ENCODE results near the gene KCTD6.
A peak's percentile ranks its signal among the peaks of the same experiment; 100 is the strongest.

Gene KCTD6

DNA sequence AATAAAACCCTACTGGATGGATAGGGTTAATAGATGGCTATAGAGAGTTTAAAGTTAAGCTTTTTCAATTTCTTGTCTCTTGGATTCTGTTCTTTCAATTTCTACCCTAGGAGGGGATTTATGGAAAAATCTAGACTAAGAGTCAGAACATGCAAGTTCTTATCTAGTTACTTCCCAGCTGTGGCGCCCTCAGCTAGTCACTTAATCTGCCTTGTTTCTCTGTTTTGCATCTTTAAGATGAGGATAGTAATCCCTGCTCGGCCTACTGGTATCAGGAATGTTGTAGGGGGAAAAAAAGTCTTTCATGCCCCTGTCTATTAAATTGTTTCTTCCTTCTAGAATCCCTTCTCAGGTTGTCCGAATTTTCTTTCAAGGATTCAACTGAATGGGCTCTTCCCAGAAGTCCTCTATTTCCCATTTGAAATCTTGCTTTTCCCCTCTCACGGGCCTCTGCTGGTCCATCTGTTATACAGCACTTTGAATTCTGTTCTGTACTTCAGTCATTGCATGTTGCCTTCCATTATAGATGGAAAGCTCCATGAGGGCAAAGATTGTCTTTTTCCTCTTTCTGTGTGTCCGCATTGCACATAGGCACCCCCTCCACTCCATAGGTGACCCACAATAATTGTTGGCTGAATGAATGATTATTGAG, 4.4 kb downstream of the KCTD6 start:
- Mint-ChIP-seq H3K4me3 (no peak overlapping the region), H3K9me3 (no peaks in the 10 kb centered on the region), H3K27me3 (ENCODE audit: low read depth) (peaks cover 12% of the 10 kb centered on the region), H3K36me3 (ENCODE audit: low read depth) (peaks cover 17% of the 10 kb centered on the region), H3K4me1 (ENCODE audit: low read depth) (peaks cover 27% of the 10 kb centered on the region), H3K27ac (no peak overlapping the region)
- no peak for DNase-seq (ENCODE audit: low spot score)

DNA sequence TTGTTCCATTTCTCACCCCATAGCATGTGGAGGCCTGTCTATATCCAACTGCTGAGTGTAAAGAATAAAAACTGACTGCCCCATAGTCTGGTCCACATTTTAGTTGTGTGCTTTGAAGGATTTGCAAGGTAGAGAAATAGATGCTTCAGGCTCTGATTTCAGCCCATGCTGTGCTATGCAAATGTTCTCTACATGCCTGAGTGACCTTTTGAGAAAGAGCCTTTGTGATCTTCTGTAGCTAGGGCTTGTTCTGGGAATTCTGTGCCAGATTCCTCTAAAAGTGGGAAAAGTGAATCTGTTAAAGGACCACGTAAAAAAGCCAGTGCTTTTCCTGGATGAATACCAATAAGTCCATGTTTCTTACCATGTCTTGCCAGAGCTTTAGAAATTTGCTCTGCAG, 5.2 kb downstream of the KCTD6 start:
- peaks cover 25% of the 10 kb centered on the region for H3K4me1 Mint-ChIP-seq (ENCODE audit: low read depth)
- no peak overlapping the region for H3K27ac Mint-ChIP-seq
- H3K36me3 Mint-ChIP-seq (ENCODE audit: low read depth) = peaks cover 18% of the 10 kb centered on the region
- no peak for DNase-seq (ENCODE audit: low spot score)
- peaks cover 12% of the 10 kb centered on the region for H3K27me3 Mint-ChIP-seq (ENCODE audit: low read depth)
- no peaks in the 10 kb centered on the region for H3K9me3 Mint-ChIP-seq
- H3K4me3 Mint-ChIP-seq = no peak overlapping the region

DNA sequence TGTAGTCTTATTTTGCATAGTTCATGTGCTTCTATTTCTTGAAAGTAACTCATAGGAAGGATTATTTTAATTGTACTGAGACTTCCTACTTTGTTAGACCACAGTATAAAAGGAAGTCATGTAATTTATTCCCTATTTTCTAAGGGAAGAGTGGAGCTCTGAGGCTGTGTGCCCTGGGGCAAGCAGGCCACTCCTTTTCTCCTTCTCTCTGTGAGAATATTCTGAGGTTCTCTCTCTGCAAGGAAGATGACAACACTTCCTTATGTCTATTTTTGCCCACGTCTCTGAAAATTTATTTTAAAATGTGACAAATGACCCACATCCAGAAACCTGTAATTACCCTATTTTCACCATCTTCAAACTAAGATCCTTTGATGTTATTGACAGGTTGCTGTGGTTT, 11.0 kb downstream of the KCTD6 start:
- Mint-ChIP-seq H3K27ac (no peak overlapping the region), H3K36me3 (ENCODE audit: low read depth) (peaks cover 20% of the 10 kb centered on the region), H3K4me3 (no peak overlapping the region), H3K27me3 (ENCODE audit: low read depth) (no peaks in the 10 kb centered on the region), H3K9me3 (no peaks in the 10 kb centered on the region), H3K4me1 (ENCODE audit: low read depth) (no peaks in the 10 kb centered on the region)
- DNase-seq (ENCODE audit: low spot score) = no peak

DNA sequence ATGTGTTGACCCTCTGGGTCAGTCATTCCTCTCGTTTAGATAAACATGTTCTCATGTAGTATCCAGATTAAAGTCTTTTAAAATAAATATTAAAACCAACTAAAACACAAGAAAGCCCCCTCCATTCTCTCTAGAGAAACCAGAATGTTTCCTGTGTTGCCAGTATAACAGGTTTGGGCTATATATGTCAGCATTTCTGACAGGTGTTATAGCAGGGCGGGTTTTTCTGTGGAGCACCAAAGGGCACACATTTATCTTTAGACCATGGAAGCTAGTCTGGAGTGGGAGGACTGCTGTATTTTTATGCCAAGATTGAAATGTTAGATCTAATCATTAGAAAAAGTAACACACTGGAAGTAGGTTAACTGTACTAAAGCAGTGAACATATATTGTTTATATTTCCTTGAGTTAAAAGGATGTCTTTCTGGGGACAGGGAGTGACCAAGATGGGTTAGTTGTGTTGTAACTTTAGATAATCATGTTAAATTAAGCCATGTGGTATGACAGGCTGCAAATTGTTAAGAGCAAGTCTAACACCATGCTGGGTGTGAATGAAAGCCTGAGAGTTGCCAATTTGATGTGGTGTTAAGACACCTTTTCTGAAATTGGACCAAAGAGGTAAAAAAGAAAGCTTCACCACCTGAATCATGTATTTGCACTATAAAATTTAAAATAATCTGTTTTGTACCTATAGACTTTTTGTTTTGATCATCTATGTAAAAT, 15.6 kb downstream of the KCTD6 start:
- Mint-ChIP-seq H3K4me3 (no peak overlapping the region), H3K27me3 (ENCODE audit: low read depth) (no peaks in the 10 kb centered on the region), H3K4me1 (ENCODE audit: low read depth) (no peaks in the 10 kb centered on the region), H3K36me3 (ENCODE audit: low read depth) (peaks cover 3% of the 10 kb centered on the region), H3K27ac (no peak overlapping the region), H3K9me3 (no peaks in the 10 kb centered on the region)
- DNase-seq (ENCODE audit: low spot score) = no peak

DNA sequence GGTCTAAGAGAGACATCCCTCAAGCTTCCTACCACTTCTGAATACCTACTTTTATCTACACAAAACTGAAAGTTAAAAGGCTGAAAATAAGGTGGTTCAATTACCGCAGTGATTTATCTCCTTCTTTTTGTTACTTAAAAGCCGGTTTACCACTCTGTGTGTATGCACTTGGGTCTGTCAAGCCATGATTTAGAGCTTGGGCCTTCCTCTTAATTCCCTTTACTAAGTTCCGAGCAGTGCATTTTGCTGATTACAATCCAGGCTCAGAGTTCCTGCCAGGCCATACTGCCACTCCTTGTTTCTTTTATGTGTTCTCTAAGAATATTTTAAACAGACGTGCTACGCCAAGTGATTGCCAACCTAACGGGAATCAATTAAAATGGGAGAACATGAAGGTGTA, 16.5 kb downstream of the KCTD6 start:
- Mint-ChIP-seq H3K4me1 (ENCODE audit: low read depth) (no peaks in the 10 kb centered on the region), H3K9me3 (no peaks in the 10 kb centered on the region), H3K27ac (no peak overlapping the region), H3K36me3 (ENCODE audit: low read depth) (peaks cover 3% of the 10 kb centered on the region), H3K4me3 (no peak overlapping the region), H3K27me3 (ENCODE audit: low read depth) (no peaks in the 10 kb centered on the region)
- DNase-seq (ENCODE audit: low spot score) = no peak

DNA sequence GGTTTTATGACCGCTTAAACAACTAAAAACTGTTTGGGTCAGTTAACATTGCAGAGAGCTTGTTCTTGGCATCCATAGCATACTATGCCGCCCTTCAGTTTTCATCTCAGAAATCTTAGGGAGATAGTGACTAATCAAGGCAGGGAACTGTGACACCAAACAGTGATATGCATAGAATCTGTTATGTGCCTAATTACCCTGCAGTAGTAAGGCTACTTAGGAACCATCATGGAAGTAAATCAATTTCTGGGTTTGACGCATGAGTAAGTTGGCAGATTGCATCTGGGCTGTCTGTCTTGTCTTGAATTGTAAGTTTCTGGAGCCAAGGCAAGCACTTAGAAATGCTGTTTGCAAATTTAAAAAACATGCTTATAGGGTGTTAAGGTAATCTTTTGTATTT, 22.5 kb downstream of the KCTD6 start:
- no peak for DNase-seq (ENCODE audit: low spot score)
- Mint-ChIP-seq H3K27ac (no peak overlapping the region), H3K36me3 (ENCODE audit: low read depth) (no peaks in the 10 kb centered on the region), H3K9me3 (no peaks in the 10 kb centered on the region), H3K4me1 (ENCODE audit: low read depth) (no peaks in the 10 kb centered on the region), H3K27me3 (ENCODE audit: low read depth) (peaks cover 5% of the 10 kb centered on the region), H3K4me3 (no peak overlapping the region)

DNA sequence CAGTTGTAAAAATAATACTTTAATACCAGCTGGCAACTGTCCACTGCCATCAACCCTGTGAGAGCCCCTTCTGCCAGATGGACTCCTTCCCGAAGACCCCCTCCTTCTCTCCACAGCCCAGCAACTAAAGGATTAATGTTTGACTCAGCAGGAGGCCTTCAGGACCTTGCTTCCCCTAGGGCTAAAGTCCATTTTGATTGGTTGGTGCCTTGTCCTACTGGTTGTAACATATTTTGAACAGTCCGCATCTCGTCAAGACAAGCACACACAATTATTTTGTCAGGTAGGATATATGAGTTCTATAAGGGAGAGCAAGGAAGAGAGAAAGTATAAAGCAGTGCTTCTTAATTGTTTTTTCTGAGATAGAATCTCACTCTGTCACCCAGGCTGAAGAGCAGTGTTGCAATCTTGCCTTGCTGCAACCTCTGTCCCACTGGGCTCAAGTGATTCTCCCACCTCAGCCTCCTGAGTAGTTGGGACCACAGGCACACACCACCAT, 26.4 kb downstream of the KCTD6 start:
- no peak for DNase-seq (ENCODE audit: low spot score)
- Mint-ChIP-seq H3K4me3 (no peak overlapping the region), H3K9me3 (no peaks in the 10 kb centered on the region), H3K27ac (no peak overlapping the region), H3K4me1 (ENCODE audit: low read depth) (no peaks in the 10 kb centered on the region), H3K36me3 (ENCODE audit: low read depth) (no peaks in the 10 kb centered on the region), H3K27me3 (ENCODE audit: low read depth) (peaks cover 7% of the 10 kb centered on the region)

DNA sequence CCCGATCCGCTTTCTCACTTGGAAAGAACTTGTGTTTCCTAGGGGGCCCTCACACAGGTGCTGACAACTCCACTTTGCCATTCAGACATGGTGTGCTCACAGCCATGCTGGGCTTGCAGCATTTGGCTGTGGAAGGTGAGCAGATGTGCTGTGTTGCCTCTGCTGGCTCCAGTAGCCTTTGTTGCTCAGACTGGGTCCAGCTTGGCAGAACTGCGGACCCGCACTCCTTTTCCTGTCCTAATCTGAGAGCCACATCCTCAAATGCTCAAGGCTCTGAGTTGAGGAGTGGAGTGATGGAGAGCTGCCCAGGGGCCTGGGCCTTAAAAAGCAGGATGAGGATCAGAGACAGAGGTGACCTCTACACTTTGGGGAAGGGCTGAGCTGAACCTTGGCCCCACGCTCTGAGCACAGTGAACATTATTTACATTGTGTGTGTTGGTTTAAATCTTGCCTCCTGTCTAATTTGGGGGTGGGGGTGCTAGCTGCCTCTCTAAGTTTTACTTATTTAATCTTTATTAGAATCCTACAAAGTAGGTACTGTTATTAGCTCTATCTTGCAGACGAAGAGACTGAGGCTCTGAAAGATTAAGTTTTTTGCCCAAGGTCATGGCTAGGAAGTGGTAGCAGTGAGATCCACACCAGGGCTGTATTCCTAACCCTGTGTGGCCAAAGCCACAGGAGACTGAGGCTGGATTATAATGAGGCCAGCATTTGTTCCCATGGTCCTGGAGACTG, 27.9 kb downstream of the KCTD6 start:
- no peak overlapping the region for H3K27ac Mint-ChIP-seq

DNA sequence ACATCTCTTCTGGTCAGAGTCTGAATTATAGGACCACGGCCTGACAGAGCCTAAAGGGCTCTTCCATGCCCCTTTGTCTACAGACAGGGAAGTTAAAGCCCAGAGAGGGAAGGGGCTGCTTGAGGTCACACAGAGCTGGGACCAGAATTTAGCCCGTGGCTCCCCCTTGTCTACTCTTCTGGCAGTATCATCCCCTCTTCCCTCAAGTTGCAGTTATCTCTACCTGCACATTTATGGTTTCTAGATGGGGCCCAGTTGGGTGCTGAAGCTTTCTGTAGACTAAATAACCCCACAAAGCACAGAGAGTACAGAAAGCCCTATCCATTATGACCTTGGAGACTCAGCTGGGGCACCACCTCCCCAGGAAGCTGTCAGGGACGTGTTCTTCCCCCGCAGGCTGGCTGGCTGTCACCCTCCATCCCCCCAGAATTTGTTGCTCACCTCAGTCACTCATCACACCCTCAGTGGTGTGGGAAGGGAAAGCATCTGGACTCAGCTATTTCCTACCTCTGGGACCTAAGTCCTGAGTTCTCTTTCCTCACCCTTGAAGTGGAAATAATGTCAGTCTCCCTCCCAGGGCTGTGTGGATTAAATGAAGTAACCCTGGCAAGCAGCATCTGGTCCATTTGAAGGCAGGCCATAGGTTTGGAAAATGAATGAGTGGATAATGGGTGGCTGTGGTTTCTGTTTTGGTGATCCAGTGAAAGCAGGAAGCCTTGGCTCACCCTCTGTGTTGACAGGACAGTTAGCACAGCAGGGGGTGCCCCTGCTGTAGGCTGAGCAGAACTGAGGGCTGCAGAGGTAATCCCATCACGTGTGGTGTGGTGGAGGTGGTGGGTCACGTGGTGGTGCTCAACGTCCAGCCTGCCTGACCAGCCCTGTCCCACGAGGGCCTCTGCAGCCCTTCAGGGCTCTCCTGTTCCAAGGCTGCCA, 28.8 kb downstream of the KCTD6 start:
- Mint-ChIP-seq H3K27me3 (ENCODE audit: low read depth) (peaks cover 5% of the 10 kb centered on the region), H3K9me3 (no peaks in the 10 kb centered on the region), H3K36me3 (ENCODE audit: low read depth) (no peaks in the 10 kb centered on the region), H3K27ac (no peak overlapping the region), H3K4me1 (ENCODE audit: low read depth) (no peaks in the 10 kb centered on the region), H3K4me3 (no peak overlapping the region)
- no peak for DNase-seq (ENCODE audit: low spot score)

More for the DNA sequence above, 27.9 kb downstream of the KCTD6 start:
- Mint-ChIP-seq H3K27me3 (ENCODE audit: low read depth) (peaks cover 5% of the 10 kb centered on the region), H3K9me3 (no peaks in the 10 kb centered on the region), H3K36me3 (ENCODE audit: low read depth) (no peaks in the 10 kb centered on the region), H3K4me3 (no peak overlapping the region), H3K4me1 (ENCODE audit: low read depth) (no peaks in the 10 kb centered on the region)
- no peak for DNase-seq (ENCODE audit: low spot score)

DNA sequence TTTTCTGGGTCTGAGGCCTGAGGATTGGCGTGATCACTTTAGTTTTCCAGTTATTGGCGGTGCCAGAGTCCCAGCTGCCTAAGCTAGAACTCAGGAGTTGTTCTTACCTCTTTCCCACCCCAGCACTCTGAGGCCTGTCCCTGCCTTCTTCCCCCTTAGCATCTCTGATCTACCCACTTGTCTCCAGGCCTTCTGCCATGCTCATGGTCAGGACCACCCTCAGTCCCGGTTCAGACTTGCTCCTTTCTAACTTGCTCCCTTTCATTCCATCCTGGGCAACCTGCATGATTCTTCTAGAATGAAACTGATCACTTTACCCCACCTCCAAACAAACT, 29.4 kb downstream of the KCTD6 start:
- Mint-ChIP-seq H3K27ac (peak overlapping the region; percentile 24), H3K4me3 (no peak overlapping the region), H3K36me3 (ENCODE audit: low read depth) (no peaks in the 10 kb centered on the region), H3K9me3 (no peaks in the 10 kb centered on the region), H3K27me3 (ENCODE audit: low read depth) (peaks cover 5% of the 10 kb centered on the region), H3K4me1 (ENCODE audit: low read depth) (no peaks in the 10 kb centered on the region)
- no peak for DNase-seq (ENCODE audit: low spot score)

DNA sequence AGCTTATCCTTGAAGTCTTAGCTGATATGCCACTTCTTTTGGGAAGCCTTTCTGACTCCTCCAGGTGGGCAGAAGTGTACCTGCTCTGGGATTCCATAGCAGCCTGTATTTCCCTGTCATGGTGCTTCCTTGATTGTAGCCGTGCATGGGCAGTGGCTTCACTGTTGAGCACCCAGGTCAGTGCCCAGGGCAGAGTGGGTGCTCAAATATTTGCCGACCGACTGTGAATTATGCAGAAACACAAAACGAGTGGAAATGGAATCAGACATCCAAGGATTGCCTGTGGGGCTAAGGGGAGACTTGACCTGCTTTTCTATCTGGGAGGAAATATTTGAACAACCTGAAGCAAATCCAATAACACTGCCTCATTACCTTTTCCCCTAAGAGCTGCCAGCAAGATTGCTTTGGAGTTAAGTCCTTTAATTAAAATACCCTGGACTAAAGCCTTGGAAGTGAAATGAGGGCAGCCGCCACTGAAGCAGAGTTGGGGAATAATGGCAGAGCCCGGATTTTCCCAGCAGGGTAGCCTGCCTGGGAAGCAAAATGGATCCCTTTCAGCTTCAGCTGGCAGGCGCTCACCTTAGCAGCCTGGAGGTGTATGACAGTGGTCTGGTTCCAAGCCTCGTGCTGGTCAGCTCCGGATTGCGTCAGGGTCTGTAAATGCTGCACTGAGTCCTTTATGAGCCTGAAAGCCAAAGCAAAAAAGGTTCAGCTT, 30.2 kb downstream of the KCTD6 start:
- peaks cover 5% of the 10 kb centered on the region for H3K27me3 Mint-ChIP-seq (ENCODE audit: low read depth)
- DNase-seq (ENCODE audit: low spot score) = no peak
- H3K4me1 Mint-ChIP-seq (ENCODE audit: low read depth) = no peaks in the 10 kb centered on the region
- H3K9me3 Mint-ChIP-seq = no peaks in the 10 kb centered on the region
- H3K36me3 Mint-ChIP-seq (ENCODE audit: low read depth) = no peaks in the 10 kb centered on the region
- H3K4me3 Mint-ChIP-seq = no peak overlapping the region
- no peak overlapping the region for H3K27ac Mint-ChIP-seq

DNA sequence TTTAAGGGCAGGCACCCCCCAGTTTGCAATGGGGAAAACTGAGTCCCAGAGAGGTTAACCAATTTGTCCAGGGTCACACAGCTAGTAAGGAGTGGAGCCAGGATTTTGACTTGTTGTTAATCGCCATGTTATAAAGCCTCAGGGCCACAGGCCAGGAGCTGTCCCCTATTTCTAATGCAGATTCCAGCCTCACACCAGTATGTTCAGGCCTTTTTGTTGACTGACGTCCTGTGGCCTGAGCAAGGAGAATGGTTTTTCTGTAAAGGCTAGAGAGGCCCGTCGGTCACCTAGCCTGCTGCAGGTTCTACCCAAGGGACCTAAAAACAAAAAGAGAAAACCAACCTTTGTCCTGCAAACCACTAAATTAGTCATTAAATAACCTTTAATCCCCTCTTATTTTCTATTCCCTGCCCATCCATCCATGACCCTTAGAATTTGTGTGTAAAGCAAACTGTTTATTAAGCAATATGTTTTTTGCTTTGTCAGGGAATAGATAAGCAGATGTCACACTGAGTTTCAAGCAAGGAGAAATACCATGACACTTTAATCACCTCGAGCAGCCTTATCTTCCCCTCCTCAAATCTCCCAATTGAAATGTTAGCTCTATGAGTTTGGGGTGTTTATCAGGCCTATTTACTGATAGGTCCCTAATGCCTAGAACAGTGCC, 31.0 kb downstream of the KCTD6 start:
- Mint-ChIP-seq H3K27ac (no peak overlapping the region), H3K27me3 (ENCODE audit: low read depth) (peaks cover 3% of the 10 kb centered on the region), H3K9me3 (no peaks in the 10 kb centered on the region), H3K4me3 (no peak overlapping the region), H3K4me1 (ENCODE audit: low read depth) (no peaks in the 10 kb centered on the region), H3K36me3 (ENCODE audit: low read depth) (no peaks in the 10 kb centered on the region)
- no peak for DNase-seq (ENCODE audit: low spot score)
